Measurements from ENCODE around the gene RAVER1. TPM values are rescaled to one million over a fixed set of nuclear protein-coding genes. Genes with fewer than 3 reads are reported as not detected.
A peak's percentile ranks its signal among the peaks of the same experiment; 100 is the strongest.

The RAVER1 gene
- total and polyA plus RNA-seq, 2 donors (not counting 3 experiments of a cell fraction or from before 2014, with no cell fraction given): 5.2 to 47.6 TPM

- H3K27ac ChIP-seq (ENCODE audit: insufficient read depth, low read depth, low read length): no peak overlapping the region
- intact Hi-C loops (cut with micrococcal nuclease): loop anchor here (1.0 to 5.0 kb wide), 5 partner anchors 17 to 82 kb away; partner anchors contain the start of genes FDX2, MRPL4 and TYK2
- peak overlapping the region; percentile 46 for H2AFZ ChIP-seq (ENCODE audit: low read depth, low read length)
- no peaks in the 10 kb centered on the region for H3K9me3 ChIP-seq (replicated peaks; ENCODE audit: control insufficient read depth, insufficient read depth, low read length)
- H4K20me1 ChIP-seq (replicated peaks; ENCODE audit: control insufficient read depth, extremely low read depth, insufficient read depth, low read length): no peaks in the 10 kb centered on the region
- H3K27me3 ChIP-seq (ENCODE audit: control insufficient read depth in 2 of 2, insufficient read depth in 2 of 2, low read length in 2 of 2): no peaks in the 10 kb centered on the region
- peaks cover 16% of the 10 kb centered on the region for H3K4me1 ChIP-seq (ENCODE audit: control insufficient read depth, extremely low read depth, insufficient read depth, low read length)
- dilution Hi-C loops (cut with MboI; ENCODE audit: extremely low pct_ligation_motif_present, low sequenced_read_pairs): no loop called here
- H3K9ac ChIP-seq (replicated peaks; ENCODE audit: extremely low read depth, insufficient read depth, low read length): no peak overlapping the region
- no peak for TF ChIP-seq POLR2A (IDR thresholded peaks at IDR 0.05; ENCODE audit: low read depth, low read length)
- no peak for TF ChIP-seq POLR2AphosphoS5 (IDR thresholded peaks at IDR 0.05; ENCODE audit: insufficient read depth, low read depth, low read length)
- TF ChIP-seq EZH2 (IDR thresholded peaks at IDR 0.05; ENCODE audit: borderline replicate concordance, low read depth, low read length, severe bottlenecking): no peak
- no peak for TF ChIP-seq GATA2 (IDR thresholded peaks at IDR 0.05; ENCODE audit: insufficient read depth, insufficient read length, low read depth, low read length)
- TF ChIP-seq MAX (IDR thresholded peaks at IDR 0.05; ENCODE audit: insufficient read depth, insufficient read length): no peak
- TF ChIP-seq MYC (IDR thresholded peaks at IDR 0.05; ENCODE audit: low read depth, low read length): no peak
- no peak for TF ChIP-seq CTCF (IDR thresholded peaks at IDR 0.05; ENCODE audit: extremely low read depth in 1 of 2, insufficient read depth in 1 of 2, low read depth in 1 of 2, low read length in 2 of 2)
- TF ChIP-seq JUN (IDR thresholded peaks at IDR 0.05; ENCODE audit: borderline replicate concordance, insufficient read depth, insufficient read length, low read depth): no peak
- no peak for TF ChIP-seq FOS (IDR thresholded peaks at IDR 0.05; ENCODE audit: borderline replicate concordance, insufficient read depth, low read length)
- H3K9me1 ChIP-seq (replicated peaks; ENCODE audit: control insufficient read depth, extremely low read depth, insufficient read depth, low read length): no peaks in the 10 kb centered on the region
- FAIRE-seq (no peak), DNase-seq (ENCODE audit: low read depth, low spot score) (no peak)
- peaks cover 23% of the 10 kb centered on the region for H3K79me2 ChIP-seq (ENCODE audit: control insufficient read depth, insufficient read depth, low read length)
- peak overlapping the region; percentile 8 to 71 (median 31) for H3K4me3 ChIP-seq (replicated peaks in 1 of 3; ENCODE audit: insufficient read depth in 1 of 3, low read depth in 1 of 3, low read length in 3 of 3)
- CTCF ChIA-PET: interaction anchor here (0.6 to 3.5 kb wide), 16 partner anchors 10 to 84 kb away, joined by 3 to 23 read pairs (median 4); partner anchors contain the start of genes CDC37, ICAM1 and TYK2
- H3K4me2 ChIP-seq (ENCODE audit: insufficient read depth, low read length): peak overlapping the region; percentile 64
- H3K36me3 ChIP-seq (ENCODE audit: control insufficient read depth in 2 of 2, extremely low read depth in 1 of 2, insufficient read depth in 2 of 2, low read length in 2 of 2): peaks cover 3 to 8% of the 10 kb centered on the region in 2 experiments
- POLR2A ChIA-PET: interaction anchor here (0.5 to 2.2 kb wide), 9 partner anchors 11 to 228 kb away, joined by 3 to 13 read pairs (median 4); partner anchors contain the start of genes ICAM1, PPAN and TYK2
- TSS peak; percentile 51 for BruUV-seq (replicated peaks)
Observed at GRCh38 chr19:10333758-10334587, 644 bp upstream of the RAVER1 start.

All from endothelial cell of umbilical vein (primary cell).